GM12878 (cell line): ENCODE results near the gene EPB41L4A. TPM values are rescaled to one million over a fixed set of nuclear protein-coding genes. Genes with fewer than 3 reads are reported as not detected.

ENCODE experiments used
- ATAC-seq: fragments of 200-7000 bp; cut with Tn5 transposase; 3 replicates; pipeline ENCODE4 v1.9.1; 2020; ENCODE audit warnings: mild to moderate bottlenecking, moderate library complexity
- BruUV-seq: library from RNA; stranded (reverse); fragments of 400-500 nt; replicated peaks from 2 replicates; lab custom pipeline; 2021; lab: Mats Ljungman, UMichigan
- CTCF ChIA-PET: fragments of 300-600 bp; sonication (Branson Sonifier 250); formaldehyde crosslinking; extraction: SDS; loops from one replicate; lab custom pipeline; 2021; ENCODE audit warnings: inconsistent platforms; lab: Yijun Ruan, JAX
- POLR2A ChIA-PET: fragments of 350-600 bp; formaldehyde crosslinking; extraction: SDS; loops from one replicate; lab custom pipeline; 2021; ENCODE audit warnings: inconsistent platforms; lab: Charles Lee
- RAD21 ChIA-PET: fragments of 300-600 bp; sonication (Branson Sonifier 250); formaldehyde crosslinking; loops from one replicate; lab custom pipeline; 2023; ENCODE audit warnings: antibody characterized with exemption; ENCODE audit not compliant: unreplicated experiment; lab: Charles Lee
- SMC1A ChIA-PET: fragments of 300-600 bp; sonication (Branson Sonifier 250); formaldehyde crosslinking; loops from one replicate; lab custom pipeline; 2023; ENCODE audit not compliant: unreplicated experiment, uncharacterized antibody; lab: Charles Lee
- DNase-seq: peaks from one replicate; pipeline ENCODE4 v3.0.0-alpha.2; 2011; ENCODE audit warnings: low read depth, low spot score
- FAIRE-seq: peaks from 3 replicates; lab custom pipeline; 2011; peaks lifted over from hg19 to GRCh38; lab: Jason Lieb, UNC
- H2AFZ ChIP-seq: 2 replicates; pipeline ENCODE4 v1.6.0; 2011; ENCODE audit warnings: low read depth, low read length, control low read depth; ENCODE audit not compliant: control insufficient read depth
- H3K27ac ChIP-seq: 2 replicates; pipeline ENCODE4 v1.5.1; 2011; ENCODE audit warnings: control low read depth; ENCODE audit not compliant: control insufficient read depth, insufficient read depth
- H3K27me3 ChIP-seq, 2 experiments: replicated peaks in 1 of 2; 2 replicates each; pipeline versions ENCODE4 v1.6.0 to v1.6.1; 2011; ENCODE audit warnings: low read length in 1 of 2; ENCODE audit not compliant: control insufficient read depth in 2 of 2, insufficient read depth in 2 of 2
- H3K36me3 ChIP-seq, 2 experiments: 2 replicates each; pipeline ENCODE4 v1.5.1; 2011; ENCODE audit warnings: low read length in 1 of 2; ENCODE audit not compliant: control insufficient read depth in 2 of 2, insufficient read depth in 2 of 2
- H3K4me1 ChIP-seq: 2 replicates; pipeline ENCODE4 v1.6.1; 2011; ENCODE audit warnings: mild to moderate bottlenecking, low read length, moderate library complexity, mixed read lengths; ENCODE audit not compliant: control insufficient read depth, insufficient read depth
- H3K4me2 ChIP-seq: 2 replicates; pipeline ENCODE4 v1.6.0; 2011; ENCODE audit warnings: control low read depth; ENCODE audit not compliant: control insufficient read depth, insufficient read depth
- H3K4me3 ChIP-seq: fragments of 200-600 bp; sonication (generic); 2 replicates; pipeline ENCODE4 v1.5.1; 2016
- H3K79me2 ChIP-seq: 2 replicates; pipeline ENCODE4 v1.6.0; 2011; ENCODE audit warnings: low read length; ENCODE audit not compliant: control insufficient read depth, insufficient read depth
- H3K9ac ChIP-seq: 2 replicates; pipeline ENCODE4 v1.8.0; 2011; ENCODE audit warnings: low read length, control low read depth, mixed read lengths; ENCODE audit not compliant: control insufficient read depth, insufficient read depth
- H3K9me3 ChIP-seq: replicated peaks from 3 replicates; pipeline ENCODE4 v1.5.1; 2011; ENCODE audit warnings: mild to moderate bottlenecking, low read length; ENCODE audit not compliant: control insufficient read depth, insufficient read depth
- H4K20me1 ChIP-seq: 2 replicates; pipeline ENCODE4 v1.6.0; 2011; ENCODE audit not compliant: control insufficient read depth, insufficient read depth
- BHLHE40 ChIP-seq, 2 experiments: fragments of 450-650 bp in 1 of 2; IDR thresholded peaks; 2 replicates each; pipeline ENCODE4 v1.6.1; 2011 to 2017; ENCODE audit warnings: low read depth in 2 of 2, borderline replicate concordance in 1 of 2, improper control_type of control experiment in 1 of 2, low read length in 1 of 2, mild to moderate bottlenecking in 1 of 2
- ESRRA ChIP-seq: IDR thresholded peaks from 2 replicates; pipeline ENCODE4 v1.6.1; 2012; ENCODE audit warnings: mild to moderate bottlenecking, low read length, improper control_type of control experiment
- KDM1A ChIP-seq: fragments of 200-600 bp; sonication (generic); IDR thresholded peaks from 2 replicates; pipeline ENCODE4 v1.6.1; 2016; ENCODE audit warnings: borderline replicate concordance
- SIX5 ChIP-seq: IDR thresholded peaks from 2 replicates; pipeline ENCODE4 v1.6.1; 2011; ENCODE audit warnings: mild to moderate bottlenecking, low read depth, low read length, moderate library complexity; ENCODE audit not compliant: severe bottlenecking
- SMAD1 ChIP-seq: fragments of 450-650 bp; IDR thresholded peaks from 2 replicates; pipeline ENCODE4 v1.6.1; 2018; ENCODE audit warnings: mild to moderate bottlenecking, low read depth; ENCODE audit not compliant: partially characterized antibody
- TAF1 ChIP-seq: IDR thresholded peaks from 2 replicates; pipeline ENCODE4 v1.6.1; 2011; ENCODE audit warnings: mild to moderate bottlenecking, low read depth, low read length, borderline replicate concordance
- YBX1 ChIP-seq: fragments of 450-650 bp; IDR thresholded peaks from 2 replicates; pipeline ENCODE4 v1.6.1; 2016; ENCODE audit warnings: antibody characterized with exemption
- YY1 ChIP-seq: IDR thresholded peaks from 2 replicates; pipeline ENCODE4 v1.6.1; 2011; ENCODE audit warnings: low read depth, mild to moderate bottlenecking, low read length
- ZSCAN29 ChIP-seq: fragments of 450-650 bp; IDR thresholded peaks from 2 replicates; pipeline ENCODE4 v1.6.1; 2017; ENCODE audit warnings: mild to moderate bottlenecking, moderate library complexity
- WGBS: methylation state at CpG from one replicate; pipeline ENCODE4 v1.1.6; 2016; ENCODE audit warnings: low lambda C conversion rate; ENCODE audit not compliant: insufficient replicate concordance, insufficient coverage; ENCODE audit errors: missing lambda C conversion rate; 5-methylcytosine and 5-hydroxymethylcytosine counted together
- in situ Hi-C: fragments of 300-500 bp; cut with MboI; formaldehyde crosslinking; loops from 9 replicates; pipeline ENCODE4 v1.14.3; 2018; ENCODE audit warnings: mixed read lengths
- intact Hi-C: fragments of 100-400 bp; cut with micrococcal nuclease; formaldehyde crosslinking; loops from one replicate; pipeline ENCODE4 v1.14.2; 2022; ENCODE audit not compliant: unreplicated experiment
- polyA plus RNA-seq, 11 experiments: library from polyadenylated mRNA; depleted of rRNA in 4 of 11; unstranded in 6 of 11; stranded (reverse) in 5 of 11; fragments of >200 nt; fragmentation: Nextera tagmentation in 4 of 11; fragmentation: Illumina TruSeq in 1 of 11; extraction: Ambion mirVana in 4 of 11; extraction: Trizol in 1 of 11; gene quantifications; 1 replicate in 1 of 11; 2 replicates in 10 of 11; pipeline versions ENCODE4 v1.2.1 to v1.2.3, GENCODE V29; 2011 to 2016; ENCODE audit warnings: inconsistent platforms in 2 of 11, missing spikeins in 2 of 11, low read depth in 1 of 11
- total RNA-seq, 4 experiments: library from RNA; depleted of rRNA in 3 of 4; stranded (reverse); fragments of >200 nt in 3 of 4; fragmentation: Illumina TruSeq in 1 of 4; extraction: Trizol in 1 of 4; gene quantifications; 2 replicates each; pipeline versions ENCODE4 v1.2.1 to v1.2.3, GENCODE V29; 2013 to 2021
- TF ChIP-seq, protein P1 (sequence below): fragments of 450-650 bp; formaldehyde crosslinking; IDR thresholded peaks from 2 replicates; pipeline ENCODE4 v1.5.0; 2022; ENCODE audit warnings: mild to moderate bottlenecking, missing genetic modification characterization
- TF ChIP-seq, protein P2 (sequence below): fragments of 450-650 bp; IDR thresholded peaks from 2 replicates; pipeline ENCODE4 v1.6.1; 2017; ENCODE audit warnings: antibody characterized with exemption, mild to moderate bottlenecking, moderate library complexity
- TF ChIP-seq, protein P3 (sequence below): IDR thresholded peaks from 2 replicates; pipeline ENCODE4 v1.6.1; 2012; ENCODE audit warnings: low read length, inconsistent platforms
- TF ChIP-seq, protein P4 (sequence below): IDR thresholded peaks from 2 replicates; pipeline ENCODE4 v1.6.1; 2012; ENCODE audit warnings: mild to moderate bottlenecking, low read depth, low read length

EPB41L4A gene
- total and polyA plus RNA-seq, 10 of the 15 experiments (the other 5 are each of a cell fraction or from before 2014, with no cell fraction given): 0.10 to 0.67 (median 0.30) TPM

GRCh38 chr5:112436144-112436543 lies 17.1 kb upstream of the EPB41L4A start:
- Histone ChIP-seq H3K36me3 (no peaks in the 10 kb centered on the region), H3K27me3 (no peaks in the 10 kb centered on the region), H3K4me1 (no peaks in the 10 kb centered on the region), H4K20me1 (no peaks in the 10 kb centered on the region), H3K4me2 (no peak overlapping the region), H3K4me3 (no peak overlapping the region), H2AFZ (no peak overlapping the region), H3K9me3 (no peaks in the 10 kb centered on the region), H3K79me2 (no peaks in the 10 kb centered on the region), H3K9ac (no peak overlapping the region), H3K27ac (no peak overlapping the region)
- intact Hi-C loops (no loop called here), in situ Hi-C loops (no loop called here)
- ChIA-PET CTCF (interaction anchor here (0.6 to 2.1 kb wide), 2 partner anchors 15 to 624 kb away, joined by 4 to 5 read pairs; no protein-coding TSS in a partner anchor), SMC1A (interaction anchor here (1.7 kb wide), 1 partner anchor 94 kb away, joined by 4 read pairs; no protein-coding TSS in a partner anchor), RAD21 (interaction anchor here (1.3 kb wide), 1 partner anchor 56 kb away, joined by 3 read pairs; no protein-coding TSS in a partner anchor), POLR2A (no interaction called here)
- ATAC-seq: no peak
- DNase-seq: no peak
- TF ChIP-seq, protein P1, sequence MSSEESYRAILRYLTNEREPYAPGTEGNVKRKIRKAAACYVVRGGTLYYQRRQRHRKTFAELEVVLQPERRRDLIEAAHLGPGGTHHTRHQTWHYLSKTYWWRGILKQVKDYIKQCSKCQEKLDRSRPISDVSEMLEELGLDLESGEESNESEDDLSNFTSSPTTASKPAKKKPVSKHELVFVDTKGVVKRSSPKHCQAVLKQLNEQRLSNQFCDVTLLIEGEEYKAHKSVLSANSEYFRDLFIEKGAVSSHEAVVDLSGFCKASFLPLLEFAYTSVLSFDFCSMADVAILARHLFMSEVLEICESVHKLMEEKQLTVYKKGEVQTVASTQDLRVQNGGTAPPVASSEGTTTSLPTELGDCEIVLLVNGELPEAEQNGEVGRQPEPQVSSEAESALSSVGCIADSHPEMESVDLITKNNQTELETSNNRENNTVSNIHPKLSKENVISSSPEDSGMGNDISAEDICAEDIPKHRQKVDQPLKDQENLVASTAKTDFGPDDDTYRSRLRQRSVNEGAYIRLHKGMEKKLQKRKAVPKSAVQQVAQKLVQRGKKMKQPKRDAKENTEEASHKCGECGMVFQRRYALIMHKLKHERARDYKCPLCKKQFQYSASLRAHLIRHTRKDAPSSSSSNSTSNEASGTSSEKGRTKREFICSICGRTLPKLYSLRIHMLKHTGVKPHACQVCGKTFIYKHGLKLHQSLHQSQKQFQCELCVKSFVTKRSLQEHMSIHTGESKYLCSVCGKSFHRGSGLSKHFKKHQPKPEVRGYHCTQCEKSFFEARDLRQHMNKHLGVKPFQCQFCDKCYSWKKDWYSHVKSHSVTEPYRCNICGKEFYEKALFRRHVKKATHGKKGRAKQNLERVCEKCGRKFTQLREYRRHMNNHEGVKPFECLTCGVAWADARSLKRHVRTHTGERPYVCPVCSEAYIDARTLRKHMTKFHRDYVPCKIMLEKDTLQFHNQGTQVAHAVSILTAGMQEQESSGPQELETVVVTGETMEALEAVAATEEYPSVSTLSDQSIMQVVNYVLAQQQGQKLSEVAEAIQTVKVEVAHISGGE: no peak
- TF ChIP-seq SMAD1 (no peak), BHLHE40 (IDR thresholded peaks at IDR 0.05; ENCODE audit: borderline replicate concordance in 1 of 2, low read depth in 2 of 2, low read length in 1 of 2) (no peak), SIX5 (no peak), YBX1 (no peak), YY1 (no peak), KDM1A (no peak), ESRRA (no peak), TAF1 (no peak), ZSCAN29 (no peak)
- TF ChIP-seq, protein P2, sequence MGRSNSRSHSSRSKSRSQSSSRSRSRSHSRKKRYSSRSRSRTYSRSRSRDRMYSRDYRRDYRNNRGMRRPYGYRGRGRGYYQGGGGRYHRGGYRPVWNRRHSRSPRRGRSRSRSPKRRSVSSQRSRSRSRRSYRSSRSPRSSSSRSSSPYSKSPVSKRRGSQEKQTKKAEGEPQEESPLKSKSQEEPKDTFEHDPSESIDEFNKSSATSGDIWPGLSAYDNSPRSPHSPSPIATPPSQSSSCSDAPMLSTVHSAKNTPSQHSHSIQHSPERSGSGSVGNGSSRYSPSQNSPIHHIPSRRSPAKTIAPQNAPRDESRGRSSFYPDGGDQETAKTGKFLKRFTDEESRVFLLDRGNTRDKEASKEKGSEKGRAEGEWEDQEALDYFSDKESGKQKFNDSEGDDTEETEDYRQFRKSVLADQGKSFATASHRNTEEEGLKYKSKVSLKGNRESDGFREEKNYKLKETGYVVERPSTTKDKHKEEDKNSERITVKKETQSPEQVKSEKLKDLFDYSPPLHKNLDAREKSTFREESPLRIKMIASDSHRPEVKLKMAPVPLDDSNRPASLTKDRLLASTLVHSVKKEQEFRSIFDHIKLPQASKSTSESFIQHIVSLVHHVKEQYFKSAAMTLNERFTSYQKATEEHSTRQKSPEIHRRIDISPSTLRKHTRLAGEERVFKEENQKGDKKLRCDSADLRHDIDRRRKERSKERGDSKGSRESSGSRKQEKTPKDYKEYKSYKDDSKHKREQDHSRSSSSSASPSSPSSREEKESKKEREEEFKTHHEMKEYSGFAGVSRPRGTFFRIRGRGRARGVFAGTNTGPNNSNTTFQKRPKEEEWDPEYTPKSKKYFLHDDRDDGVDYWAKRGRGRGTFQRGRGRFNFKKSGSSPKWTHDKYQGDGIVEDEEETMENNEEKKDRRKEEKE: no peak
- TF ChIP-seq, protein P3, sequence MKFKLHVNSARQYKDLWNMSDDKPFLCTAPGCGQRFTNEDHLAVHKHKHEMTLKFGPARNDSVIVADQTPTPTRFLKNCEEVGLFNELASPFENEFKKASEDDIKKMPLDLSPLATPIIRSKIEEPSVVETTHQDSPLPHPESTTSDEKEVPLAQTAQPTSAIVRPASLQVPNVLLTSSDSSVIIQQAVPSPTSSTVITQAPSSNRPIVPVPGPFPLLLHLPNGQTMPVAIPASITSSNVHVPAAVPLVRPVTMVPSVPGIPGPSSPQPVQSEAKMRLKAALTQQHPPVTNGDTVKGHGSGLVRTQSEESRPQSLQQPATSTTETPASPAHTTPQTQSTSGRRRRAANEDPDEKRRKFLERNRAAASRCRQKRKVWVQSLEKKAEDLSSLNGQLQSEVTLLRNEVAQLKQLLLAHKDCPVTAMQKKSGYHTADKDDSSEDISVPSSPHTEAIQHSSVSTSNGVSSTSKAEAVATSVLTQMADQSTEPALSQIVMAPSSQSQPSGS: no peak
- TF ChIP-seq, protein P4, sequence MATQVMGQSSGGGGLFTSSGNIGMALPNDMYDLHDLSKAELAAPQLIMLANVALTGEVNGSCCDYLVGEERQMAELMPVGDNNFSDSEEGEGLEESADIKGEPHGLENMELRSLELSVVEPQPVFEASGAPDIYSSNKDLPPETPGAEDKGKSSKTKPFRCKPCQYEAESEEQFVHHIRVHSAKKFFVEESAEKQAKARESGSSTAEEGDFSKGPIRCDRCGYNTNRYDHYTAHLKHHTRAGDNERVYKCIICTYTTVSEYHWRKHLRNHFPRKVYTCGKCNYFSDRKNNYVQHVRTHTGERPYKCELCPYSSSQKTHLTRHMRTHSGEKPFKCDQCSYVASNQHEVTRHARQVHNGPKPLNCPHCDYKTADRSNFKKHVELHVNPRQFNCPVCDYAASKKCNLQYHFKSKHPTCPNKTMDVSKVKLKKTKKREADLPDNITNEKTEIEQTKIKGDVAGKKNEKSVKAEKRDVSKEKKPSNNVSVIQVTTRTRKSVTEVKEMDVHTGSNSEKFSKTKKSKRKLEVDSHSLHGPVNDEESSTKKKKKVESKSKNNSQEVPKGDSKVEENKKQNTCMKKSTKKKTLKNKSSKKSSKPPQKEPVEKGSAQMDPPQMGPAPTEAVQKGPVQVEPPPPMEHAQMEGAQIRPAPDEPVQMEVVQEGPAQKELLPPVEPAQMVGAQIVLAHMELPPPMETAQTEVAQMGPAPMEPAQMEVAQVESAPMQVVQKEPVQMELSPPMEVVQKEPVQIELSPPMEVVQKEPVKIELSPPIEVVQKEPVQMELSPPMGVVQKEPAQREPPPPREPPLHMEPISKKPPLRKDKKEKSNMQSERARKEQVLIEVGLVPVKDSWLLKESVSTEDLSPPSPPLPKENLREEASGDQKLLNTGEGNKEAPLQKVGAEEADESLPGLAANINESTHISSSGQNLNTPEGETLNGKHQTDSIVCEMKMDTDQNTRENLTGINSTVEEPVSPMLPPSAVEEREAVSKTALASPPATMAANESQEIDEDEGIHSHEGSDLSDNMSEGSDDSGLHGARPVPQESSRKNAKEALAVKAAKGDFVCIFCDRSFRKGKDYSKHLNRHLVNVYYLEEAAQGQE: no peak
- no TSS peak for BruUV-seq
- 67% methylated on average over 2 of the region's 2 CpGs for WGBS
- no peak for FAIRE-seq
